NB4 (cell line): Measurements from ENCODE around the gene LARP4B.

Source experiments
- POLR2A ChIP-seq: IDR thresholded peaks from 2 replicates; pipeline ENCODE4 v1.6.1; 2011; ENCODE audit warnings: mild to moderate bottlenecking; ENCODE audit not compliant: insufficient read length; ENCODE audit errors: extremely low read depth
- TF ChIP-seq, protein P1 (sequence below): IDR thresholded peaks from one replicate; pipeline ENCODE4 v1.5.1; 2012; ENCODE audit warnings: low read depth, low read length
- TF ChIP-seq, protein P2 (sequence below): IDR thresholded peaks from 2 replicates; pipeline ENCODE4 v1.6.1; 2011; ENCODE audit warnings: low read depth, low read length

DNA sequence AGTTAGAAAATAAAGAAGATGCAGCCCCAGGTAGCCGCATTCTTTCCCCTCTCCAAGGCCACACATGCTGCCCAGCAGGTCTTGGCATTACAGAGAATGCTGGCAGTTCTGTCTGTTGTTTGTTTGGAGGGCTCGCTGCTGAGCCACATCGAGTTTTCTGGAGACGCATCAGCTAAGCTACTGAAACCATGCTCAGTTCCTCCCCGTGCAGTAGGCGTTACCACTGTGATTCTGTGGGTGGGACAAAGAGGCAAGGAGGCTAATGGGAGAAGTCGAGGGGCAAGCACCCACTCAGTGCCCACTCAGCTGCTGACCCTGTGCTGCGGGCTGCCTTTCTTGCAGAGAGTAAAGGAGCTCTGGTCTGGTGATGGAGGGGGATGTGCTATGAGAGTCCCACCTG lies 41.3 kb upstream of the LARP4B start:
- TF ChIP-seq, protein P1, sequence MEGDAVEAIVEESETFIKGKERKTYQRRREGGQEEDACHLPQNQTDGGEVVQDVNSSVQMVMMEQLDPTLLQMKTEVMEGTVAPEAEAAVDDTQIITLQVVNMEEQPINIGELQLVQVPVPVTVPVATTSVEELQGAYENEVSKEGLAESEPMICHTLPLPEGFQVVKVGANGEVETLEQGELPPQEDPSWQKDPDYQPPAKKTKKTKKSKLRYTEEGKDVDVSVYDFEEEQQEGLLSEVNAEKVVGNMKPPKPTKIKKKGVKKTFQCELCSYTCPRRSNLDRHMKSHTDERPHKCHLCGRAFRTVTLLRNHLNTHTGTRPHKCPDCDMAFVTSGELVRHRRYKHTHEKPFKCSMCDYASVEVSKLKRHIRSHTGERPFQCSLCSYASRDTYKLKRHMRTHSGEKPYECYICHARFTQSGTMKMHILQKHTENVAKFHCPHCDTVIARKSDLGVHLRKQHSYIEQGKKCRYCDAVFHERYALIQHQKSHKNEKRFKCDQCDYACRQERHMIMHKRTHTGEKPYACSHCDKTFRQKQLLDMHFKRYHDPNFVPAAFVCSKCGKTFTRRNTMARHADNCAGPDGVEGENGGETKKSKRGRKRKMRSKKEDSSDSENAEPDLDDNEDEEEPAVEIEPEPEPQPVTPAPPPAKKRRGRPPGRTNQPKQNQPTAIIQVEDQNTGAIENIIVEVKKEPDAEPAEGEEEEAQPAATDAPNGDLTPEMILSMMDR, result no peak
- TF ChIP-seq, protein P2, sequence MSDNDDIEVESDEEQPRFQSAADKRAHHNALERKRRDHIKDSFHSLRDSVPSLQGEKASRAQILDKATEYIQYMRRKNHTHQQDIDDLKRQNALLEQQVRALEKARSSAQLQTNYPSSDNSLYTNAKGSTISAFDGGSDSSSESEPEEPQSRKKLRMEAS, result no peak
- no peak for TF ChIP-seq POLR2A
